ENCODE measurements around the gene TMA16.
"Not testable (repeated sequence)": the region's sequence is repeated elsewhere in the genome, so short reads cannot be mapped to it uniquely, and the experiment has no call there.

Gene TMA16

DNA sequence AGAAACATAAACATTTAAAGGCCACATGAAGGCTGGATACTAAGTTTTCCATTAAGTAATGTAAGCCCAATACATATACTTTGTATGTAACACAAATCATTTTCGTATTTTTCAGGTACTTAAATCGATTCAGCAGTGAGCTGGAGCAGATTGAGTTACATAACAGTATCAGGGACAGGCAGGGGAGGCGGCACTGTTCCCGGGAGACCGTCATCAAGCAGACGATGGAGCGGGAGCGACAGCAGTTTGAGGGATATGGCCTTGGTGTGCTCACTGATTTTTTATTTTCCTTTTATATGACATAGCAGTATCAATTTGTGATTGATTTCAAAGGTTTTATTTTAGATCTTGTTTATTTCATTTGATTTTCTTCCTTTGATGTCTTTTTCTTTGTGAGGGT is 20.7 kb downstream of the TMA16 start:
- no peak for DNase-seq (ENCODE audit: low read depth)

DNA sequence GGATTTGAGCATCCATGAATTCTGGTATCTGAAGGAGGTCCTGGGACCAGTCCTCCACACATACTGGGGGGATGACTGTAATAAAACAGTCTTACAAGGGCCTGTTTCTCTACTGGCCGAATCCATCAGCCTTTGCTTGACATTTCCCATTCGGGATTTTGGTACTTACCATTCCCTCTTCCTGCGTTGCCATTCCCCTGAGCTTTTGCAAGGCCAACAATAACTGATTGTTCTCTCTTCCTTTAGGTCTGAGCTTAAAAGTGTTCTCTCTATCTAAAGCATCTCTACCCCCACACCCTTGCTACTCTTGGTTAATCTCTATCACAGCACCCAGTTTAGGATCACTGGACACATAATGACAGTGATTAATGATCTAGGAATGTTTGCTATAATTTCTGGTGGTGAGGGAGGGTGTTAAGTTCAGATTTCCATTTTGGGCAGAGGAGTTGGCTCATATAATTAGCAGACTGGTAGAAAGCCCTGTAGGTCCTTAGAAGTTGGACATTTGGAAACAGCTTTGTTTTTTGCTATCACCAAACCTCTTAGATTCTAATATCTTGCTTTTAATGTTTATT is 29.4 kb downstream of the TMA16 start:
- DNase-seq (ENCODE audit: low read depth): no peak

DNA sequence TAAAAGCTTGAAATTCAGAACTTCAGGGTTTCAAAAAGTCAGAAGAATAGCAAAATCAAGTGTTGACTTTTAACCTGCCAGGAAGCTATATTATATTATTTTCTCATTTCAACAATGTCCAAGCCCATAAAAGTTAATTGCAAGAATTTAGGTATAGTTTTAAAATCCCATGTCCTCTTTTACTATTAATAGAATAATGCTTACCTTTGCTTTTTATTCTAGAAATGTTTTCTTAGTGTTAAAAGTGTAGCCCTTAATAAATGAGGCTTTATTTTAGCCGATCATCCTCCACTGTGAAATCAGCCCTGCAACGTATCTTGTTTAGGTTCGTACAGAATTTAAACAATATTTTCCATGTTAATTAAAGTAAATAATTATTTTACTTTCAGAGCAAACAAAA is 31.5 kb downstream of the TMA16 start:
- no peak for DNase-seq (ENCODE audit: low read depth)

DNA sequence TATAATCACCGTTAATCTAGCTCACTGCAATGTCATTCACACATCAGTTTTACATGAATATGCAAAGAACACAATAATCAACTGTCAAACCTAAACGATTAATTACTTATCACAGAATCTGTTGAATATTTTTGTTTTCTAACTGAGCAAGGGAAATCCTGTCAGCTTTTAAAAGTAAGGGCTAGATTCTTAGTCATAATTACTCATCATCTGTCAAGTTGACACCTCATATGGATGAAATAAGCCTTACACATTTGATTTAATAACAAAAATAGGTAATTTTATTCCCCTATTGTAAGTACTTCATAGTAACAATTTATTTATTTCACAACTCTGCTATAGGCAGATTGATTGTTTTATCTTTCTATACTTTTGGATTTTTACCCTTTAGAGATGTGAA is 32.7 kb downstream of the TMA16 start:
- no peak for DNase-seq (ENCODE audit: low read depth)

DNA sequence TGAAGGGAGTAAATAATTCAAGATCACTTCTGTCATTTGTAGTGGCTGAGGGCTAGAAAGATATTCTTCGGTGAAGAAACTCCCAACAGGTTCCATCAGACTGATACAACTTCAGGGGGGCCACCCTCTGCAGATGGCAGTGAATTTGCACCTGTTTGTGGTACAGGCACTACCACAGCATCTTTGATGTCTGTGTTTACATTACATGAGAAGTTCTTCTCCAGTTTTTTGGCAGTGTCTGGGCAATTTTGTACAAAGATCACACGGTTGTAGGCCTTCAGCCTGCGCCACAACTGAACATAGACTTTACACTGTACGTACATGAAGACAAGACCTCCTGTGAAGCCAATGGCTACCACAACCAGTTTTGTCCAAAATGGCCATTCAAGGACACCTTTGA is 34.2 kb downstream of the TMA16 start:
- DNase-seq (ENCODE audit: low read depth): no peak

DNA sequence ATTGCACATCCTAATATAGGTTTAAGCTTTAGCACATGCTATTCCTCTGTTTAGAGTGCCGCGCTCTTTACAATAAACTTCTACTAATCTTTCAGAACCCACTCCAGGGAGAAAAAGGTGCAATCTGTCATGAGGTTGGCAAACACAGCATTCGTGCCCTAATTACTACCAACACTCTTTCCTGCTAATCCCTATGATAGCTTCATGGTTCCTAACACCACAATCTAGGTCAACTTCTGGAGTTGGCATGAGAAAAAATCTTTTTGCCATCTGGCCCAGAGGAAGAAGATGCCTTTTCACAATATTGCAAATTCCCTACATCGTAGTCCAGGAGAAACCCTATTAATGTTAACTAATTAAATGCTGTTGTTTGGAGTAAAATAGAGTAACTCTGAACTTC is 39.6 kb downstream of the TMA16 start:
- no peak for DNase-seq (ENCODE audit: low read depth)

DNA sequence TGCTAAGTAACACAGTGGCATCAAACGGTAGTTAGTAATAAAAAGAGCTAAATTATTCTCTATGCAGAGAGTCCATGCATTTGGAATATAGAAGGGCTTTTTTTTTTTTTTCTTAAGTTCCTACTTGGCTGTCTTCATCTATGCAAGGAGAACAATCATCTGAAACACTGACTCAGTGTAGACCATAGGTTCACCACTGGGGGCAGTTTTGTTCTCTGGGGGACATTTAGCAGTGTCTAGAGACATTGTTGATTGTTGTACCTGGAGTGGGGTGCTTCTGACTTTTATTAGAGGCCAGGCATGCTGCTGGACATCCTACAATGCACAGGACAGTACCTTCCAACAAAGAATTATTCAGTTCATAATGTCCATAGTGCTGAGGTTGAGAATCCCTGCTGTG is 41.2 kb downstream of the TMA16 start:
- DNase-seq (ENCODE audit: low read depth): no peak

DNA sequence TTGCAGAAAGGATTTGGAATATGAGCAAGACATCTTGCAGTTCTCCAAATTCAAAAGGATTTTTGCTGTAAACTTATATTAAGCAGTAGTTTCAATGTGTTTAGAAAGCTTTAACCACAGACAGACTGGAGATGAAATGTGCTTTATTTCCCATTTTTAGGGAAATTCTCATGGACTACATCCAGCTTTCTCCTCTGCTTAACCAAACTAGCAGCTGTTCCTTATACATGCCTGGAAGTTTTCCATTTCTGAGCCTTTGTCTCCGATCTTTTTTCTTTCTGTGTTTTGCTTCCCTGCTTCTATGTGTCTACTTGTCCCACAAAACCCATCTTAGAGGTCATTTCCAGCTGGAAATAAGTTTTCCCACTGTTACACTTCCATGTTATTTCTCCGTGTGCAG is 41.6 kb downstream of the TMA16 start:
- no peak for DNase-seq (ENCODE audit: low read depth)

DNA sequence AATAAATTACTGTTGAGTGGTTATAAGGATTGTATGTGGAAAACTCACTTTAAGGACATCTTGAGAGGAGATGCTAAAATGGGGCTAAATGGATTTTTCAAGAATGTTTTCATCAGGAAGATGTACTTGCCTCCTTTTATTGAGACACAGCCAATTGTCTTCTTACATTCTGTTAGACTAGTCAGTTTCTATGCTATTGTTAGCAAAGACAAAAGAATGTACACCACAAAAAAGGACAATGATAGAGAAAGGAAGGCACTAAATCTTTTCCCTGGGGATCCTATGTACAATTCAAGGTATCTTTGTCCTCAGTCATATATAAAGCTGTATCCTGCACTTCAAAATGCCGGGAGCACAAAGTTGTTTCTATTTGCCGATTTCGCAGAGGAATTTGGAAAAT is 42.6 kb downstream of the TMA16 start:
- DNase-seq (ENCODE audit: low read depth): no peak

DNA sequence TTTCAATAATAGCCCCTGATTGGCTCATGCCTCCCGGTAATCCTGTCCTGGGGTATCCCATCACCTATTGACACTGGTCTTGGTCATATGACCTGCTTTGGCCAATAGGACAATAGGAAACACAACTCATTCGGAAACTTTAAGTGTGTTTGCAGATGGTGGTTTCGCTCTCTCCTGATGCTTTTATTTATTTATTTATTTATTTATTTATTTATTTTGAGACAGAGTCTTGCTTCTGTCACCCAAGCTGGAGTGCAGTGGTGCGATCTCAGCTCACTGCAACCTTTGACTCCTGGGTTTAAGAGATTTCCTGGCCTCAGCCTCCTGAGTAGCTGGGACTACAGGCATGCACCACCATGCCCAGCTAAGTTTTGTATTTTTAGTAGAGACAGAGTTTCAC is 44.3 kb downstream of the TMA16 start:
- not testable (repeated sequence) for DNase-seq (ENCODE audit: low read depth)

DNA sequence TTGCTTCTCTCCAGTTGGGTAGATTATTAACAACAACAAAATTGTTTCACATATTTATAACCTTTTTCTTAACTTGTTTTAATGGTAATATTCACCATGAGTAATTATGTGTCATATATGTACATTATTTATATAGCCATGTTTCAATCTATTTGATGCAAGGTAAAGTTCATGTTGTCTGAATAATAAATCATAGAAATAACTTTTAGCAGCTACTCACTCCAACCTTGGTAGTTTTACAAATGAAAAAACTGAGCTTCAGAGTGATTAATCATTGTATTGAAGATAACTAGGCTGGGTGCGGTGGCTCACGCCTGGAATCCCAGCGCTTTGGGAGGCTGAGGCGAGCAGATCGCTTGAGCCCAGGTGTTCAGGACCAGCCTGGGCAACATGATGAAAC is 46.0 kb downstream of the TMA16 start:
- no peak for DNase-seq (ENCODE audit: low read depth)

DNA sequence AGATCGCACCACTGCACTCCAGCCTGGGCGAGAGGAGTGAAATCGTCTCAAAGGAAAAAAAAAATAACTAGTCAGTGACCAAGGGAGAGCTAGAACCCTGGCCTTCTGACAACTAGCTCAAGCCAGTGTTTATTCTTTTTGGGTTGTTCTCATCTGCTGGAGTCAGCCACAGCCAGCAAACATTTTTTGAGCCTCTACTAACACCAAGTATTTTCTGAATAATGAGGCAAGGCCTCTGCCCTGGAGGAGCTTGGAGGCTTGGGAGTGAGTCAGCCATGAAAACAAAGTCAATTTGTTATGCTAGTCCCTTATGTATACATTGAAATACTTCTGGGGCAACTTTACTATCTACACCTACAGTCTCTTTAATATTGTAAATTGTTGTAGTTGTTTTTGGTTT is 46.5 kb downstream of the TMA16 start:
- DNase-seq (ENCODE audit: low read depth): peak; percentile 44

DNA sequence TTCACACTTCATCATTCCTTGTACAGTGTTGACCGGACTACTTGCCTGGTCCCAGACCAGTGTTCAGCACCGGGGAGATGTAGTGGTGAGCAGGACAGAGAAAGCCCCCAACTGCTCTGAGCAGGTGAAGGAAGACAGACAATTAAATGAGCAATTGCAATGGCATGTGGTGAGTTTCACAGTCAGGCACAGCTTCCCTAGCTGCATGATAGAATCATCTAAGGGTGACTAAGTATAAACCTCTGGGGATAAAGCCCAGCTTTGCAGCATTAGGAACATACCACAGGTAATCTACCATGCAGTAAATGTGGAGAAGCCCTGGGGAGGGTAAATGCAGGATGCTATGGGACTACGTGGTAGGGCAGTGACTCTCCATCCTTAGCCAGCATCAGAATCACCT is 47.8 kb downstream of the TMA16 start:
- DNase-seq (ENCODE audit: low read depth): peak; percentile 22

DNA sequence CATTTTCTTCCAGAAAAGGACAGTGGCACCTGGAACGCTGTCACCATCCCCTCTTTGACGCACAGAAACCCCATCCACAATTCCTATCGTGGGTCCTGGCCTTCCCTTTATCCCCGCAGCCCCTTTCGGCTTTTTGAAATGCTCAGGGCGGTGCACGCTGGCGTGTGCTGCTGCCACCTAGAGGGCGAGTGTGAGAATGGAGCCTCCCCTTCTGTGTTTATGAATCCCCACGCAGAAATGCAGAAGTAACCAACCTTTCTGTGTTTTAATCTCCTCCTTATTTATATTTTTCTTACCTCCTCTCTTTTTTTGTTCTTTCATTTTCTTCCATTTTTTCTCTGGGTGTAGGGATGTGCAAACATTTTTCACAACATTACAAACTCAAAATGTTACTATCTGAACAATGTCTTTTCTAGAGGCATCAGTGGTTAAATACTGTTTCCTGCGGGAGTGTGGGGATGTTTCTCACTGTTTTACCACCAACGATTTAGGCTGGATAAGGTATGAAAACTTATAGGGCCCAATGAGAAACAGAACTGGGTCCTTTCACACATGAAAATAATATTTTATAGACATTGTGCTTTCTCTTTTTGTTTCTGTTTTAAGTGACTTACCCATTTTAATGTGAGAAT is 50.0 kb downstream of the TMA16 start:
- no peak for DNase-seq (ENCODE audit: low read depth)

DNA sequence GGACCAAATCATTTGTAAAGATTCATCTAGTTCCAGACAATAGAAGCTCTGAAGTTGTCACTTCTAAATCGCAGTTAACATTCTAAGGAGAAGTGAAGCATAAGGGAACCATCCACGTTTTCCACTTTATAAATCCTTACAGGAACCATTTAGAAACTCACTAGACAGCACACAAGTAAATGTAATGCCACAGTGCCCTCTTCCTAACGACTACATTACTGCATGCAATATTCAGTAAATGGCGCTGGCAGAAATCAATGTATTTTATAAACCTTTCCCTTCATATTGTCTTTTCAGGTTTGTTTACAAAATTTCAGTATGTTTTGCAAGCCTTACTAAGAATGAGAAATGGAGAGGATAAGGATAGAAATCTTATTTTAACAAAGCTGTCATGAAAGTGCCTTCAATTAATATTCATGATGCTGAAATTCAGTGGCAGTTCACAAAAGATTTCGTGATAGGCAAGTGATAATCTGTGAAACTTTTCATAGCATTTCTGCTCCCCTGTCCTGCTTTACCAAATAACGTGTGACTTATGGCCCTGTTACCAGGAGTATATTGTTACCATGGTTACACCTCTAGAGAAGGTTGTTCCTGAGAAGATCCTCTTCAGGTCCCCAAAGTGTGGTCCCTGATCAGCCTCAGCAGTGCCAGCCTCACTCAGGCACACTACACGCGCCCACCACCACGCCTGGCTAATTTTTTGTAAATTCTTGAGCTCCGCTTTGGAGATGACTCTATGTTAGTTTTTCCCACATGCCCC is 54.2 kb downstream of the TMA16 start:
- no peak for DNase-seq (ENCODE audit: low read depth)

DNA sequence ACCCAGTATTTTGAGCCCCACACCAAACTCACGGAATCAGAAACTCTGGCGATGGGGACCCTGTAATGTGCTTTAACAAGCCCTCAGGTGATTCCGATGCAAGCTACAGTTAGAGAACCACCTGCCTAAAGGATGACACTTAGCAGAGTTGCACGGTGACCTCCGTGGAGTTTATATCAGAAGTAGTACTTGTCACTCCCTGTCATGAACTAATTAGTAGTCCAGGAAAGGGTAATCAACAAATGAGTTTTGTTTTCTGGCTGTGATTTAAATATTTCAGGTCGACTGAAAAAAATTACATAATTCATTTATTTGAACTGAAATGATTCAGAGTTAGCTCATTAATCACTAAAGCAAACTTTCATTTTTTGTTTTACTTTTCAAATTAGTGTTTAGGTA is 56.4 kb downstream of the TMA16 start:
- DNase-seq (ENCODE audit: low read depth): no peak

DNA sequence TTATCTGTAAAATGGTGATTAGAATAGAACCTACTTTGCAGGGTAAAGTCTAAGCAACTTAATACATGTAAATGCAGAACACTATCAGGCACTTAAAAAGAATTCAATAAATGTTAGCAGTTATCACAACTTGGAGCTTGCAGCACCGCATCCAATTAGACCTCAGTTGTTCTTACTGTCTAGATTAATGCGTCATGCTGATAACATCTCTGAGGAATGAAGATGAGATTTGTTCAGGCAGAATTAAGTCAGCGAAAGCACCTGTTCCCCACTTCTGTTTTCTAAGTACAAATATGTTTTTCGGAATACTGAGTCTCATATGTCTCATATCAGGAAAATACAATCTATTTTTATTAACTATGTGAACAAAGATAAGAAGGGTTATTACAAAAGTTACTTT is 58.7 kb downstream of the TMA16 start:
- DNase-seq (ENCODE audit: low read depth): no peak

DNA sequence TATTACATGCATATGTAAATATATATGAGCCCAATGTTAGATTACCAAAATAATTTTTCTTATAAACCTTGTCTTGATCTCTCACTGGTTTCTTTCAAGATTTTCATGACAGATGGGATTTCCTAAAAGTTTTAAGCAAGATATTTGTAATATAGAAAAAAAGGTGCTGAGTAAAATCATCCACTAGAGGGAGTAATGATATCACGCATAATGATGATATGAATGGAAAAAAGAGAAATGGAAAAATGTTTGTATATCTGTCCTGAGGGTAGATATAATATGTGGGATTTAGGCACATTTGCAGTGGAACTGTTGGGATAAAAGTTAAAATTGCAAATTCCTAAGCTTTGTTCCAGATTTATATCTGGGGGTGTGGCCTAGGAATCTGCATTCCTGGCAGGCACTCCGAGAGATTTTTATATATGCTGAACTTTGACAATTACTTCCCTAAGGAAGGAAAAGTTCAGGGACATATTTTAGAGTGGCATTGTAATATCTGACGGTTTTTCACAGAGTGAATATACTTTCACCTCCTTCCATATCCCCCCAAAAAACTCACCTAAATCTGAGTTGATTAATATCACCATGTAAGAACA is 60.5 kb downstream of the TMA16 start:
- no peak for DNase-seq (ENCODE audit: low read depth)

DNA sequence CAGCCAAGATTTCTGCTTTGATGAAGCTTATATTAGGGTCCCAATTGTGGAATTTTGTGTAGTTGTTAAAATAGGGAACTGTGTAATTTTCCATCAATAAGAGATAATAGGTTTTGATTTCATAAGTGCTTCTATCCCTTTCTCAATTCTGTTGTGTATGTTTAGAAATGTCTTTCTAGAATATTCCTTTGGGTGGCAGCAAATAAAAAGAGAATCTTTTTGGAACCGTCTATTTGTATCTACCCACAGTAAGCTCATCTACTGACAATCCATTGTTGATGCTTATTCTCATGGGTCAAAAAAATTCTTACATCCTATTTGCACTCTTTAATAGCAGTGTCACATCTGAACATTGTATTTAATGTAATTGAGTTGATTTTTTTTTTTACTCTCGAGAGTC is 61.7 kb downstream of the TMA16 start:
- DNase-seq (ENCODE audit: low read depth): no peak

DNA sequence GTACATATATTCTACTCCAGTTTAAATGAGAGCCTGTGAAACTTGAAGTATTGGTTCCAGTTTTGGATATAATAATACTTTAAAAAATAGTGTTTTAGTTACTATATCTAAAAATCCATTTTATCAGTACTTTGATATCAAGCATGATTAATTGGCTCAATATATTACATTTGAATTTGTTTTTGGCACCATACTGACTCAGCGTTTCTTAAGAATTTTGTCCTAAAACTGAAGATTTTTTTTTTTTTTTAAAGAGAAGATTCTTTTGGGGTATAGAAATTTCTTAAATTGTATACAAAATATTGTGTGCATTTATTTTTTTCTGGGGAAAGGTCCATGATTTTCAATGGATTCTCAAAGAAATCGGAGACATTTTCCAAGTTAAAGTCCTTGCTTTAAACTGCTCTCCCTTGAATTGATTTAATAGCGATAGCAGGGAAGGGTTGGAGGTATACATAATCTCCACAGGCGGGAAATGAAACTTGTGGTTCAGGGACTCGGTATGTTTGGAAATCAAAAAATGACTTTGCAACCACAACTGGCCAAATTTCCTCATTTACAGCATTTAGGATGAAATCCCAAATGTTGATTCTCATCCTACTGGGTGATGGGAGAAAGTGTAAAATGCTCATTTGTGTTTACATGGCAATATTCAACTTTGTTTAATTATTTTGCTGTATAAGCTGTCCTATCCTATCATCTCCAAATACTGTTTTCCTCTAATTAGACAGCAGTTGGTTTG is 62.3 kb downstream of the TMA16 start:
- no peak for DNase-seq (ENCODE audit: low read depth)

DNA sequence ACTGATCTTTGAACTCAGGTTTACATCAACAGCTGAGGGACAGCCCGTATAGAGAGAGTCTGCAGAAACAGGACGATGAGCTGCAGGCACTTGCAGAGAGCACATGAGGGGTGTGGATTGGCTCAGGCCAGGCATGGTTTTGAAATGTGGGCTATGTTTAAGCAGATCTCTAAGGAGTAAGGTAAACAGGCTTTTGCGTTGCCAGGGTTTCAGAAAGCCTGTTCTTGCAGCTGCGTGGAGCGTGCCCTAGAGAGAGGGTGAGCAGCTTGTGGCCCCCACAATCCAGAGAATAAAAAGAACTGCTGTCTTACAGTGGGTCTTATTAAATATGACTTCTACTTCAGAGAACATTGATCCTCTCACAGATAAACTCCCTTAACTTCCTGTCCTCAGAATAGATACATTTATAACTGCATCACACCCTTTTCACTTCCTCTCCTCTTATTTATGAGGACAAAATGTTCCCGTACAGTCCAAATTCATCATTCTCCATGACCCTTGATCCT is 64.1 kb downstream of the TMA16 start:
- no peak for DNase-seq (ENCODE audit: low read depth)

DNA sequence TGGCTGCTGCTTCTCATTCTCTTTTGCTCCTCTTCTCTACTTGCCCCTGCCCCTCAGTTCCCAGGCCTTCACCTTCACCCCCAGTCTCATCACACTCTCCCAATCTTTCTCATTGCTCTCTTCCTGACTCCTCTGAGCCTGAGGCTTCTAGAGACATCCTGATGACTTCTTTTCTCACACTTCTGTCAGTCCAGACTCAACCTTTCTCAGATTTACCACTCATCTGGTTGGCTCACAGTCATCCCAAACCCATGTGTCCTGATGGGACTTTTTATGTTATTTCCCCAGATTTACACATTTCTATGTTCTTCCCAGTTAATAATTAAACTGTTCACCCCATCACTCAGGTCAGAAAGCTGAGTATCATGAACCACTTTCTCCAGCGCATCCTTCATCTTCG is 68.0 kb downstream of the TMA16 start:
- DNase-seq (ENCODE audit: low read depth): no peak
